ENCODE measurements around the gene VSIG10.

- TF ChIP-seq CTCF (IDR thresholded peaks at IDR 0.05) (no peak), POLR2AphosphoS5 (IDR thresholded peaks at IDR 0.05) (no peak), EP300 (IDR thresholded peaks at IDR 0.05) (no peak)
Measured at GRCh38 chr12:118102609-118103008, 1.2 kb downstream of the VSIG10 start.
